BLaER1 (cell line): Measurements from ENCODE around the gene SPINK6.

Source experiments
- H3K27ac ChIP-seq: shearing (Covaris generic); formaldehyde crosslinking; 2 replicates; pipeline ENCODE4 v1.8.1; 2022
- H3K27me3 ChIP-seq: shearing (Covaris generic); formaldehyde crosslinking; 2 replicates; pipeline ENCODE4 v1.8.1; 2022
- H3K36me3 ChIP-seq: shearing (Covaris generic); formaldehyde crosslinking; 2 replicates; pipeline ENCODE4 v1.8.1; 2022
- H3K4me1 ChIP-seq: shearing (Covaris generic); formaldehyde crosslinking; 2 replicates; pipeline ENCODE4 v1.8.1; 2022
- H3K4me2 ChIP-seq: shearing (Covaris generic); formaldehyde crosslinking; 2 replicates; pipeline ENCODE4 v1.8.1; 2022
- H3K4me3 ChIP-seq: shearing (Covaris generic); formaldehyde crosslinking; 2 replicates; pipeline ENCODE4 v1.8.1; 2022
- H3K9ac ChIP-seq: shearing (Covaris generic); formaldehyde crosslinking; 2 replicates; pipeline ENCODE4 v1.8.1; 2022
- H3K9me3 ChIP-seq: shearing (Covaris generic); formaldehyde crosslinking; 2 replicates; pipeline ENCODE4 v1.8.1; 2022
- H4K20me1 ChIP-seq: shearing (Covaris generic); formaldehyde crosslinking; 2 replicates; pipeline ENCODE4 v1.8.1; 2022
- Cebpa-rat ChIP-seq: shearing (Covaris generic); IDR thresholded peaks from 2 replicates; pipeline ENCODE4 v1.8.1; 2022

The SPINK6 gene

DNA sequence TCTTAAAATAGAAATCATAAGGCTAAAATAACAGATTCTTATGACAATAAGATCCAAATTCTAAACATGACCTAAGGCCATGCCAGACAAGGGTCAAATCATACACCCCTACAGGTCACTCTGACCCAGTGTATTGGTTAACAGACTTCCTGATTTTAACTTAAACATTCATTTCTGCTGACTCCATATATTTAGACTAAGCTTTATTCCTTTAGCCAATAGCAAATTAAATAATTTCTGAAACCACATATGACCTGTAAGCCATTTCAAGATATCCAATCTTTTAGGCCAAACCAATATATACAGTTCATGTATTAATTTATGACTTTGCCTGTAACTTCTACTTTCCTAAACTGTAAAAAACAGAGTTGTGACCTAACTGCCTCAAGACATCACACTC is 58.4 kb downstream of the SPINK6 start:
- Histone ChIP-seq H3K4me2 (no peak overlapping the region), H3K4me3 (no peak overlapping the region), H3K9me3 (peaks cover 30% of the 10 kb centered on the region), H4K20me1 (no peaks in the 10 kb centered on the region), H3K27ac (no peak overlapping the region), H3K36me3 (no peaks in the 10 kb centered on the region), H3K27me3 (no peaks in the 10 kb centered on the region), H3K9ac (no peak overlapping the region), H3K4me1 (no peaks in the 10 kb centered on the region)
- no peak for TF ChIP-seq Cebpa-rat
